ENCODE data around the gene EYA3. TPM values are rescaled to one million over a fixed set of nuclear protein-coding genes. Genes with fewer than 3 reads are reported as not detected.

EYA3 gene
- total RNA-seq, 2 donors from 2014 or later = 13.6 to 15.6 TPM

- Histone ChIP-seq H3K27me3 (no peaks in the 10 kb centered on the region), H3K4me1 (no peaks in the 10 kb centered on the region), H3K9me3 (no peaks in the 10 kb centered on the region), H3K27ac (no peak overlapping the region), H3K4me3 (no peak overlapping the region), H3K36me3 (no peaks in the 10 kb centered on the region)
- TF ChIP-seq, protein P1, sequence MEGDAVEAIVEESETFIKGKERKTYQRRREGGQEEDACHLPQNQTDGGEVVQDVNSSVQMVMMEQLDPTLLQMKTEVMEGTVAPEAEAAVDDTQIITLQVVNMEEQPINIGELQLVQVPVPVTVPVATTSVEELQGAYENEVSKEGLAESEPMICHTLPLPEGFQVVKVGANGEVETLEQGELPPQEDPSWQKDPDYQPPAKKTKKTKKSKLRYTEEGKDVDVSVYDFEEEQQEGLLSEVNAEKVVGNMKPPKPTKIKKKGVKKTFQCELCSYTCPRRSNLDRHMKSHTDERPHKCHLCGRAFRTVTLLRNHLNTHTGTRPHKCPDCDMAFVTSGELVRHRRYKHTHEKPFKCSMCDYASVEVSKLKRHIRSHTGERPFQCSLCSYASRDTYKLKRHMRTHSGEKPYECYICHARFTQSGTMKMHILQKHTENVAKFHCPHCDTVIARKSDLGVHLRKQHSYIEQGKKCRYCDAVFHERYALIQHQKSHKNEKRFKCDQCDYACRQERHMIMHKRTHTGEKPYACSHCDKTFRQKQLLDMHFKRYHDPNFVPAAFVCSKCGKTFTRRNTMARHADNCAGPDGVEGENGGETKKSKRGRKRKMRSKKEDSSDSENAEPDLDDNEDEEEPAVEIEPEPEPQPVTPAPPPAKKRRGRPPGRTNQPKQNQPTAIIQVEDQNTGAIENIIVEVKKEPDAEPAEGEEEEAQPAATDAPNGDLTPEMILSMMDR (IDR thresholded peaks at IDR 0.05) = no peak
- DNase-seq (ENCODE audit: low spot score) = no peak
Measured at GRCh38 chr1:28111157-28111556, 22.7 kb upstream of the EYA3 start.

- Histone ChIP-seq H3K27ac (no peak overlapping the region), H3K9me3 (no peaks in the 10 kb centered on the region), H3K27me3 (no peaks in the 10 kb centered on the region), H3K4me1 (no peaks in the 10 kb centered on the region), H3K36me3 (no peaks in the 10 kb centered on the region), H3K4me3 (no peak overlapping the region)
- TF ChIP-seq, protein P1 (IDR thresholded peaks at IDR 0.05) = no peak
- DNase-seq (ENCODE audit: low spot score) = no peak
Measured at GRCh38 chr1:28110555-28110954, 22.1 kb upstream of the EYA3 start.

- Histone ChIP-seq H3K27me3 (no peaks in the 10 kb centered on the region), H3K4me1 (no peaks in the 10 kb centered on the region), H3K9me3 (no peaks in the 10 kb centered on the region), H3K4me3 (no peak overlapping the region), H3K36me3 (no peaks in the 10 kb centered on the region), H3K27ac (no peak overlapping the region)
- TF ChIP-seq, protein P1 (IDR thresholded peaks at IDR 0.05) = no peak
- DNase-seq (ENCODE audit: low spot score) = no peak
Measured at GRCh38 chr1:28109639-28110038, 21.2 kb upstream of the EYA3 start.

GRCh38 chr1:28108001-28108400, 19.6 kb upstream of the EYA3 start:
- TF ChIP-seq, protein P1 (IDR thresholded peaks at IDR 0.05) = no peak
- no peaks in the 10 kb centered on the region for H3K9me3 ChIP-seq
- H3K4me3 ChIP-seq = no peak overlapping the region
- no peak for DNase-seq (ENCODE audit: low spot score)
- no peaks in the 10 kb centered on the region for H3K27me3 ChIP-seq
- H3K4me1 ChIP-seq = no peaks in the 10 kb centered on the region
- H3K27ac ChIP-seq = no peak overlapping the region
- no peaks in the 10 kb centered on the region for H3K36me3 ChIP-seq

- Histone ChIP-seq H3K27me3 (no peaks in the 10 kb centered on the region), H3K4me1 (no peaks in the 10 kb centered on the region), H3K27ac (peak overlapping the region; percentile 22 to 49), H3K9me3 (no peaks in the 10 kb centered on the region), H3K4me3 (peak overlapping the region; percentile 18 to 20), H3K36me3 (no peaks in the 10 kb centered on the region)
- no peak for DNase-seq (ENCODE audit: low spot score)
- TF ChIP-seq, protein P1 (IDR thresholded peaks at IDR 0.05) = no peak
Measured at GRCh38 chr1:28104866-28105467, 16.6 kb upstream of the EYA3 start.

DNA sequence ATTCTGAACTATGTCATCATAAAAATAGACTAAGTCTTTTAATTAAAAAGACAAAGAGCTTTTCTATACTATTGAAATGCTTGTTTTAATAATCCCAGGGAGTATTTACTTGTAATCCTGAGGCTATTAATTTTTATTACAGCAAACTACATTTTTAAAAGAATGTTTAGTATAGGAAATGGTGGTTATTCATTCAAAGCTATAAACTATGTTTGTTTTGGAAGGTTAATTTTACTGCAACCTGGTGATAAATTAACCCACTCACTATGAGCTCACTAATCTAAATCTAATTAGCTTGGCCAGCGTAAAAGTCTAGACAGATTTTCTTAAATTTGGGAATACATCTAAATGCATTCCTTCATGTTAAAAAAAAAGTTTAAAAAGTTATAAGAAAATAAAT, 13.8 kb upstream of the EYA3 start:
- Histone ChIP-seq H3K36me3 (no peaks in the 10 kb centered on the region), H3K27ac (no peak overlapping the region), H3K4me3 (no peak overlapping the region), H3K27me3 (no peaks in the 10 kb centered on the region), H3K9me3 (no peaks in the 10 kb centered on the region), H3K4me1 (no peaks in the 10 kb centered on the region)
- DNase-seq (ENCODE audit: low spot score) = no peak
- TF ChIP-seq, protein P1 (IDR thresholded peaks at IDR 0.05) = no peak

Measured in right atrium auricular region (tissue), 2 donors.